Stimulated activated naive CD8-positive, alpha-beta T cell treated with anti-CD3 and anti-CD28 coated beads, Interleukin-15, Interleukin-2, amounts not matched to agents 100 U/mL and 50 U/mL, for 24 hours (primary cell): ENCODE measurements around the gene S100A8.
"Not testable (repeated sequence)": the region's sequence is repeated elsewhere in the genome, so short reads cannot be mapped to it uniquely, and the experiment has no call there.

Source experiments
- ATAC-seq: fragments of 150-1000 bp; cut with Tn5 transposase; one replicate; pipeline ENCODE4 v1.10.0; 2021
- DNase-seq: peaks from one replicate; pipeline ENCODE4 v3.0.0; 2021

S100A8 gene

GRCh38 chr1:153347049-153347448, 43.8 kb downstream of the S100A8 start:
- not testable (repeated sequence) for ATAC-seq, DNase-seq

- DNase-seq, result no peak
- no peak for ATAC-seq
Measured at GRCh38 chr1:153346077-153346723, 44.7 kb downstream of the S100A8 start.

GRCh38 chr1:153345187-153346076, 45.4 kb downstream of the S100A8 start:
- ATAC-seq (peak; percentile 38), DNase-seq (peak; percentile 14)

- no peak for ATAC-seq
- no peak for DNase-seq
Measured at GRCh38 chr1:153344718-153345025, 46.2 kb downstream of the S100A8 start.

GRCh38 chr1:153343811-153344717, 46.8 kb downstream of the S100A8 start:
- DNase-seq, result no peak

GRCh38 chr1:153343040-153343681, 47.7 kb downstream of the S100A8 start:
- DNase-seq (no peak), ATAC-seq (no peak)

More at GRCh38 chr1:153343811-153344717, 46.8 kb downstream of the S100A8 start:
- no peak for ATAC-seq

- DNase-seq, result no peak
- no peak for ATAC-seq
Measured at GRCh38 chr1:153342178-153342577, 48.7 kb downstream of the S100A8 start.

- ATAC-seq, result no peak
- DNase-seq, result no peak
Measured at GRCh38 chr1:153341431-153341934, 49.4 kb downstream of the S100A8 start.

- no peak for ATAC-seq
Measured at GRCh38 chr1:153340356-153340755, 50.5 kb downstream of the S100A8 start.

More at GRCh38 chr1:153340356-153340755, 50.5 kb downstream of the S100A8 start:
- no peak for DNase-seq
